GM19397 (cell line): ENCODE data around the gene CDC42EP1.
A peak's percentile ranks its signal among the peaks of the same experiment; 100 is the strongest.
"Not testable (repeated sequence)": the region's sequence is repeated elsewhere in the genome, so short reads cannot be mapped to it uniquely, and the experiment has no call there.

Experiments
- ATAC-seq: cut with Tn5 transposase; IDR thresholded peaks from one replicate; pipeline ENCODE4 v1.9.1; 2021; ENCODE audit warnings: mild to moderate bottlenecking, moderate library complexity; ENCODE audit not compliant: unreplicated experiment

The CDC42EP1 gene

GRCh38 chr22:37575490-37576003 is 15.3 kb downstream of the CDC42EP1 start:
- ATAC-seq = no peak

- no peak for ATAC-seq
Observed at GRCh38 chr22:37578002-37578401, 17.7 kb downstream of the CDC42EP1 start.

- no peak for ATAC-seq
Observed at GRCh38 chr22:37581504-37581903, 21.2 kb downstream of the CDC42EP1 start.

GRCh38 chr22:37582526-37582925 is 22.2 kb downstream of the CDC42EP1 start:
- no peak for ATAC-seq

GRCh38 chr22:37588546-37589215 is 28.4 kb downstream of the CDC42EP1 start:
- no peak for ATAC-seq

- ATAC-seq = no peak
Observed at GRCh38 chr22:37589636-37590035, 29.4 kb downstream of the CDC42EP1 start.

- not testable (repeated sequence) for ATAC-seq
Observed at GRCh38 chr22:37591081-37591480, 30.8 kb downstream of the CDC42EP1 start.

- ATAC-seq = no peak
Observed at GRCh38 chr22:37591823-37592404, 31.6 kb downstream of the CDC42EP1 start.

- no peak for ATAC-seq
Observed at GRCh38 chr22:37594237-37594636, 34.0 kb downstream of the CDC42EP1 start.

- no peak for ATAC-seq
Observed at GRCh38 chr22:37599153-37599552, 38.9 kb downstream of the CDC42EP1 start.

- ATAC-seq = no peak
Observed at GRCh38 chr22:37601203-37601539, 40.9 kb downstream of the CDC42EP1 start.

- ATAC-seq = no peak
Observed at GRCh38 chr22:37601540-37602442, 41.5 kb downstream of the CDC42EP1 start.

- not testable (repeated sequence) for ATAC-seq
Observed at GRCh38 chr22:37602546-37603277, 42.4 kb downstream of the CDC42EP1 start.

- ATAC-seq = no peak
Observed at GRCh38 chr22:37604074-37604473, 43.8 kb downstream of the CDC42EP1 start.

GRCh38 chr22:37604875-37605274 is 44.6 kb downstream of the CDC42EP1 start:
- no peak for ATAC-seq

- ATAC-seq = peak; percentile 24
Observed at GRCh38 chr22:37607010-37607934, 47.0 kb downstream of the CDC42EP1 start.

- no peak for ATAC-seq
Observed at GRCh38 chr22:37607935-37608476, 47.7 kb downstream of the CDC42EP1 start.

GRCh38 chr22:37608477-37609239 is 48.4 kb downstream of the CDC42EP1 start, which contains the start of gene GGA1:
GGA1 (plus strand) TSS chr22:37608834; CDS start chr22:37608861, 27 bp downstream.
- peak; percentile 78 for ATAC-seq
